ENCODE data around the gene EFCAB11. TPM values are rescaled to one million over a fixed set of nuclear protein-coding genes. Genes with fewer than 3 reads are reported as not detected.

EFCAB11 gene
- total RNA-seq, 2 experiments from 2014 or later: 0.36 to 0.47 TPM

DNA sequence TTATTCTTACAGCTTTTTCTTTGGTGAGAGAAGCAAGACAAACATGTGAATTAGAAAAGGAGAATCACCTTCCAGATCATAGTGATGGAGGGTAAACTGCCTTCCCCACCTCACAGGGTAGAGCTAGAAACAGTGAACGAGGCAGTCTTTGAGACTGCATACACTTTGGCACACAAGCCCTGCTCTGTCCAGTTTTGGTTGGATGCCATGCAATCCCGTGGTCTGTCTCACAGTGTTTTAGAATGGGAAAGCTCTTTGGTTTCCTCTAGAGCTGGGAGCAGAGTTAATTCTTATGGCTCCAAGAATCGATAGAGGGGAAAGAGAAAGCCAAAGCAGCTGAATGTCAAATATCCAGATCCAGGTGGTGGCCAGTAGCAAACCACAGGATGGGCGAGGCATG lies 23.1 kb upstream of the EFCAB11 start:
- ChIA-PET POLR2A (no interaction called here), CTCF (interaction anchor here (1.6 kb wide), 1 partner anchor 38 kb away, joined by 5 read pairs; no protein-coding TSS in a partner anchor)
- no peak for ATAC-seq (ENCODE audit: poor library complexity)
- no peaks in the 10 kb centered on the region for H3K9me3 Mint-ChIP-seq
- Histone ChIP-seq H3K4me1 (ENCODE audit: insufficient read depth, low read length) (no peaks in the 10 kb centered on the region), H3K27me3 (ENCODE audit: control insufficient read depth in 1 of 2, insufficient read depth in 2 of 2, low read length in 2 of 2) (no peaks in the 10 kb centered on the region), H3K4me3 (ENCODE audit: low read length) (no peak overlapping the region), H3K36me3 (ENCODE audit: insufficient read depth, low read length) (peaks cover 87% of the 10 kb centered on the region), H3K9me3 (ENCODE audit: control insufficient read depth in 1 of 2, insufficient read depth in 1 of 2, low read length in 2 of 2) (no peaks in the 10 kb centered on the region), H3K27ac (ENCODE audit: low read depth in 1 of 2, low read length in 2 of 2) (no peak overlapping the region)
- H3K36me3 Mint-ChIP-seq (ENCODE audit: low read depth): peaks cover 85% of the 10 kb centered on the region
- DNase-seq: no peak
- no peak overlapping the region for H3K4me3 Mint-ChIP-seq
- H3K4me1 Mint-ChIP-seq (ENCODE audit: low read depth): peaks cover 10% of the 10 kb centered on the region
- H3K27ac Mint-ChIP-seq: no peak overlapping the region
- intact Hi-C loops (cut with DNase I, micrococcal nuclease): no loop called here
- TF ChIP-seq, protein P1, sequence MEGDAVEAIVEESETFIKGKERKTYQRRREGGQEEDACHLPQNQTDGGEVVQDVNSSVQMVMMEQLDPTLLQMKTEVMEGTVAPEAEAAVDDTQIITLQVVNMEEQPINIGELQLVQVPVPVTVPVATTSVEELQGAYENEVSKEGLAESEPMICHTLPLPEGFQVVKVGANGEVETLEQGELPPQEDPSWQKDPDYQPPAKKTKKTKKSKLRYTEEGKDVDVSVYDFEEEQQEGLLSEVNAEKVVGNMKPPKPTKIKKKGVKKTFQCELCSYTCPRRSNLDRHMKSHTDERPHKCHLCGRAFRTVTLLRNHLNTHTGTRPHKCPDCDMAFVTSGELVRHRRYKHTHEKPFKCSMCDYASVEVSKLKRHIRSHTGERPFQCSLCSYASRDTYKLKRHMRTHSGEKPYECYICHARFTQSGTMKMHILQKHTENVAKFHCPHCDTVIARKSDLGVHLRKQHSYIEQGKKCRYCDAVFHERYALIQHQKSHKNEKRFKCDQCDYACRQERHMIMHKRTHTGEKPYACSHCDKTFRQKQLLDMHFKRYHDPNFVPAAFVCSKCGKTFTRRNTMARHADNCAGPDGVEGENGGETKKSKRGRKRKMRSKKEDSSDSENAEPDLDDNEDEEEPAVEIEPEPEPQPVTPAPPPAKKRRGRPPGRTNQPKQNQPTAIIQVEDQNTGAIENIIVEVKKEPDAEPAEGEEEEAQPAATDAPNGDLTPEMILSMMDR (IDR thresholded peaks at IDR 0.05): no peak
- no peaks in the 10 kb centered on the region for H3K27me3 Mint-ChIP-seq

DNA sequence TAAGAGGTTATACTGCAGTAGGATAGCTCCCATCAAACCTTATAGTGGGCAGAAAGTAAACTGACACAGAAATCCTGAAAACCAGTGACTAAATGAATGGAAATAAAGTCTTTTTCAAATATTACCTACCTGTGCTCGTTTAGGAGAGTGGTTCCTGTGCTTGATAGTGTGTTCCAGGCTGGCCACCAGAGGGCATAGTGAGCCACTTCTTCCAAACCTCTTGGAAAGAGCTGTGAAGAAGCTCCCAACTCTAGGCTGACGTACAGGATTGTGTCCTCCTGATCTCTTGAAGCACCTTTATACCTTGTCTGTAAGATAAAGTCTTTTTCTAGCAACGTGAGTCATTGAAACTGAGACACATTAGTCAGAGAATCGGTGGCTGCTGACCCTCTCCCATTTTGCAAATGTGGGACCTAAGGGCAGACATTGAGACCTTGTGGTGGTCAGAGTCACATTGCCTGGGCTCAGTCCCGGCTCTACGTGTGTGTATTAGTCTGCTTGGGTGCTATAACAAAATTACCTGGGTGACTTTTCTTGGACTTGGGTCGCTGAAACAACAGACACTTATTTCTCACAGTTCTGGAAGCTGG lies 18.8 kb upstream of the EFCAB11 start:
- Histone ChIP-seq H3K4me3 (ENCODE audit: low read length) (no peak overlapping the region), H3K27me3 (ENCODE audit: control insufficient read depth in 1 of 2, insufficient read depth in 2 of 2, low read length in 2 of 2) (no peaks in the 10 kb centered on the region), H3K4me1 (ENCODE audit: insufficient read depth, low read length) (no peaks in the 10 kb centered on the region), H3K9me3 (ENCODE audit: control insufficient read depth in 1 of 2, insufficient read depth in 1 of 2, low read length in 2 of 2) (no peaks in the 10 kb centered on the region), H3K27ac (ENCODE audit: low read depth in 1 of 2, low read length in 2 of 2) (no peak overlapping the region), H3K36me3 (ENCODE audit: insufficient read depth, low read length) (peaks cover 86% of the 10 kb centered on the region)
- H3K4me1 Mint-ChIP-seq (ENCODE audit: low read depth): peaks cover 10% of the 10 kb centered on the region
- no peaks in the 10 kb centered on the region for H3K9me3 Mint-ChIP-seq
- intact Hi-C loops (cut with DNase I, micrococcal nuclease): loop anchor here (5.0 kb wide), 1 partner anchor 36 kb away; no protein-coding TSS in a partner anchor
- ChIA-PET CTCF (interaction anchor here (0.7 to 3.6 kb wide), 10 partner anchors 8 to 37 kb away, joined by 3 to 18 read pairs (median 6); partner anchors contain the start of genes EFCAB11 and TDP1), POLR2A (interaction anchor here (1.2 to 2.7 kb wide), 2 partner anchors 17 to 34 kb away, joined by 3 to 12 read pairs; partner anchors contain the start of gene TDP1)
- DNase-seq: peak in 13 of 14 experiments; percentile 10 to 70 (median 39)
- no peak overlapping the region for H3K4me3 Mint-ChIP-seq
- TF ChIP-seq, protein P1 (IDR thresholded peaks at IDR 0.05): peak; percentile 87
- peak; percentile 54 for ATAC-seq (ENCODE audit: poor library complexity)
- H3K36me3 Mint-ChIP-seq (ENCODE audit: low read depth): peaks cover 86% of the 10 kb centered on the region
- H3K27me3 Mint-ChIP-seq: no peaks in the 10 kb centered on the region
- H3K27ac Mint-ChIP-seq: no peak overlapping the region

DNA sequence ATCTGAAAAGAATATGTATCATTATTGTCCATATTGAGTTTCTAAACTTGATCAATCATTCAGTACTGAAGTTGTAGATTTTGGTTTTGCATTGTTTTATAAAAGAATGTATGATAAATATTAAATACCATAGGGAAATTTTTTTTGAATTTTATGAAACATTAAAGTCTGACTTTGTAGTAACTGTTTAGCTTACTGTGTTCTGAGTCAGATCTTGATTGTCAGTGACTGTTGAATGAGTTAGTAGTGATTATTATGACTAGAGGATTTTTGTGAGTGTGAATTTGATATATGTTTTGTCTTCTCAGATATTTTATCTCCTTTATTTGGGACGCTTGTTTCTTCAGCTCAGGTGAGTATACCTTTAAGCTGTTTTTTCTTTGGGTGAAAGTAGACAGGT lies 11.3 kb upstream of the EFCAB11 start:
- H3K4me3 Mint-ChIP-seq: no peak overlapping the region
- peaks cover 7% of the 10 kb centered on the region for H3K4me1 ChIP-seq (ENCODE audit: insufficient read depth, low read length)
- no peaks in the 10 kb centered on the region for H3K9me3 ChIP-seq (ENCODE audit: control insufficient read depth in 1 of 2, insufficient read depth in 1 of 2, low read length in 2 of 2)
- H3K36me3 Mint-ChIP-seq (ENCODE audit: low read depth): peaks cover 83% of the 10 kb centered on the region
- no peaks in the 10 kb centered on the region for H3K9me3 Mint-ChIP-seq
- H3K27me3 ChIP-seq (ENCODE audit: control insufficient read depth in 1 of 2, insufficient read depth in 2 of 2, low read length in 2 of 2): no peaks in the 10 kb centered on the region
- no peaks in the 10 kb centered on the region for H3K27me3 Mint-ChIP-seq
- peaks cover 77% of the 10 kb centered on the region for H3K36me3 ChIP-seq (ENCODE audit: insufficient read depth, low read length)
- TF ChIP-seq, protein P1 (IDR thresholded peaks at IDR 0.05): no peak
- no peak overlapping the region for H3K27ac ChIP-seq (ENCODE audit: low read depth in 1 of 2, low read length in 2 of 2)
- H3K4me1 Mint-ChIP-seq (ENCODE audit: low read depth): peaks cover 35% of the 10 kb centered on the region
- CTCF ChIA-PET: interaction anchor here (1.6 kb wide), 1 partner anchor 26 kb away, joined by 5 read pairs; no protein-coding TSS in a partner anchor
- no peak for ATAC-seq (ENCODE audit: poor library complexity)
- POLR2A ChIA-PET: interaction anchor here (1.1 kb wide), 1 partner anchor 12 kb away, joined by 3 read pairs; the partner anchor contains the start of gene EFCAB11
- no peak overlapping the region for H3K4me3 ChIP-seq (ENCODE audit: low read length)
- no peak for DNase-seq
- intact Hi-C loops (cut with DNase I, micrococcal nuclease): no loop called here
- no peak overlapping the region for H3K27ac Mint-ChIP-seq
